Activated B cell treated with CpG ODN at 0.5 μM for 24 hours (primary cell): ENCODE data around the gene MAN1B1. TPM values are rescaled to one million over a fixed set of nuclear protein-coding genes. Genes with fewer than 3 reads are reported as not detected.
A peak's percentile ranks its signal among the peaks of the same experiment; 100 is the strongest.

Experiments used
- ATAC-seq: fragments of 200-7000 bp; cut with Tn5 transposase; one replicate; pipeline ENCODE4 v1.10.0; 2021; ENCODE audit warnings: low read depth, mild to moderate bottlenecking, moderate library complexity
- CTCF ChIA-PET: fragments of 350-600 bp; sonication (Branson Sonifier 250); formaldehyde crosslinking; loops from one replicate; lab custom pipeline; 2021; ENCODE audit warnings: antibody characterized with exemption; lab: Charles Lee
- POLR2A ChIA-PET: fragments of 350-600 bp; sonication (Branson Sonifier 250); formaldehyde crosslinking; loops from one replicate; lab custom pipeline; 2021; ENCODE audit warnings: antibody characterized with exemption; lab: Charles Lee
- DNase-seq: peaks from one replicate; pipeline ENCODE4 v3.0.0; 2022
- H3K27ac Mint-ChIP-seq: one replicate; pipeline ENCODE4 v1.8.0; 2020; ENCODE audit warnings: mixed read lengths
- H3K27me3 Mint-ChIP-seq: one replicate; pipeline ENCODE4 v1.8.0; 2021; ENCODE audit warnings: mixed read lengths
- H3K36me3 Mint-ChIP-seq: one replicate; pipeline ENCODE4 v1.8.0; 2021; ENCODE audit warnings: low read depth, mixed read lengths
- H3K4me1 Mint-ChIP-seq: one replicate; pipeline ENCODE4 v1.8.0; 2021; ENCODE audit warnings: mixed read lengths
- H3K4me3 Mint-ChIP-seq: one replicate; pipeline ENCODE4 v1.8.0; 2020; ENCODE audit warnings: mild to moderate bottlenecking, mixed read lengths
- H3K9me3 Mint-ChIP-seq: one replicate; pipeline ENCODE4 v1.8.0; 2020; ENCODE audit warnings: mixed read lengths
- intact Hi-C: fragments of 100-400 bp; cut with micrococcal nuclease; formaldehyde crosslinking; loops from one replicate; pipeline ENCODE4 v1.15.1; 2024
- total RNA-seq: library from RNA; stranded (reverse); gene quantifications from 2 replicates; pipeline ENCODE4 v1.2.3, GENCODE V29; 2022
- TF ChIP-seq, protein P1 (sequence below): fragments of 200-600 bp; IDR thresholded peaks from one replicate; pipeline ENCODE4 v1.8.0; 2022; ENCODE audit warnings: antibody characterized with exemption, mild to moderate bottlenecking

The MAN1B1 gene
- total RNA-seq, 1 donor from 2014 or later: 37.7 TPM

DNA sequence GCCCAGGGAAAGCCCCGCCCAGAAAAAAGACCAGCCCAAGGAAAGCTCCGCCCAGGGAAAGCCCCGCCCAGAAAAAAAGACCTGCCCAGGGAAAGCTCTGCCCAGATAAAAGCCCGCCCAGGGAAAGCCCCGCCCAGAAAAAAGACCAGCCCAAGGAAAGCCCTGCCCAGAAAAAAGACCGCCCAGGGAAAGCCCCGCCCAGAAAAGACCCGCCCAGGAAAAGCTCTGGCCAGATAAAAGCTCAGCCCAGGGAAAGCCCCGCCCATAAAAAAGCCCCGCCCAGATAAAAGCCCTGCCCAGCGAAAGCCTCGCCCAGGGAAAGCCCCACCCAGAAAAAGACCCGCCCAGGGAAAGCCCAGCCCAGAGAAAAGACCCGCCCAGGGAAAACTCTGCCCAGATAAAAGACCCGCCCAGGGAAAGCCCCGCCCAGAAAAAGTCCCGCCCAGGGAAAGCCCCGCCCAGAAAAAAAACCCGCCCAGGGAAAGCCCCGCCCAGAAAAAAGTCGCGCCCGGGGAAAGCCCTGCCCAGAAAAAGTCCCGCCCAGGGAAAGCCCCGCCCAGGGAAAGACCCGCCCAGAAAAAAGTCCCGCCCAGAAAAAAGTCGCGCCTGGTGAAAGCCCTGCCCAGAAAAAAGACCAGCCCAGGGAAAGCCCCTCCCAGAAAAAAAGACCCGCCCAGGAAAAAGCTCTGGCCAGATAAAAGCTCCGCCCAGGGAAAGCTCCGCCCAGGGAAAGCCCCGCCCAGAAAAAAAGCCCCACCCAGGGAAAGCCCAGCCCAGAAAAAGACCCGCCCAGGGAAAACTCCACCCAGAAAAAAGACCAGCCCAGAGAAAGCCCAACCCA lies 64.1 kb downstream of the MAN1B1 start:
- peaks cover 14% of the 10 kb centered on the region for H3K4me1 Mint-ChIP-seq
- no peaks in the 10 kb centered on the region for H3K9me3 Mint-ChIP-seq
- ChIA-PET POLR2A (interaction anchor here (0.6 to 3.1 kb wide), 23 partner anchors 11 to 842 kb away, joined by 3 to 76 read pairs (median 5); partner anchors contain the start of genes ANAPC2, GRIN1, MAN1B1 and SSNA1), CTCF (interaction anchor here (0.6 to 1.1 kb wide), 4 partner anchors 14 to 116 kb away, joined by 3 to 4 read pairs (median 3); partner anchors contain the start of gene TPRN)
- intact Hi-C loops: loop anchor here (1.0 to 2.0 kb wide), 8 partner anchors 22 to 360 kb away; partner anchors contain the start of genes ANAPC2, MAN1B1, PAXX and RNF208
- peak overlapping the region; percentile 92 for H3K27ac Mint-ChIP-seq
- H3K27me3 Mint-ChIP-seq: peaks cover 9% of the 10 kb centered on the region
- ATAC-seq: peak; percentile 67
- H3K36me3 Mint-ChIP-seq: no peaks in the 10 kb centered on the region
- TF ChIP-seq, protein P1, sequence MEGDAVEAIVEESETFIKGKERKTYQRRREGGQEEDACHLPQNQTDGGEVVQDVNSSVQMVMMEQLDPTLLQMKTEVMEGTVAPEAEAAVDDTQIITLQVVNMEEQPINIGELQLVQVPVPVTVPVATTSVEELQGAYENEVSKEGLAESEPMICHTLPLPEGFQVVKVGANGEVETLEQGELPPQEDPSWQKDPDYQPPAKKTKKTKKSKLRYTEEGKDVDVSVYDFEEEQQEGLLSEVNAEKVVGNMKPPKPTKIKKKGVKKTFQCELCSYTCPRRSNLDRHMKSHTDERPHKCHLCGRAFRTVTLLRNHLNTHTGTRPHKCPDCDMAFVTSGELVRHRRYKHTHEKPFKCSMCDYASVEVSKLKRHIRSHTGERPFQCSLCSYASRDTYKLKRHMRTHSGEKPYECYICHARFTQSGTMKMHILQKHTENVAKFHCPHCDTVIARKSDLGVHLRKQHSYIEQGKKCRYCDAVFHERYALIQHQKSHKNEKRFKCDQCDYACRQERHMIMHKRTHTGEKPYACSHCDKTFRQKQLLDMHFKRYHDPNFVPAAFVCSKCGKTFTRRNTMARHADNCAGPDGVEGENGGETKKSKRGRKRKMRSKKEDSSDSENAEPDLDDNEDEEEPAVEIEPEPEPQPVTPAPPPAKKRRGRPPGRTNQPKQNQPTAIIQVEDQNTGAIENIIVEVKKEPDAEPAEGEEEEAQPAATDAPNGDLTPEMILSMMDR: no peak
- peak overlapping the region; percentile 52 for H3K4me3 Mint-ChIP-seq
- peak; percentile 67 for DNase-seq

DNA sequence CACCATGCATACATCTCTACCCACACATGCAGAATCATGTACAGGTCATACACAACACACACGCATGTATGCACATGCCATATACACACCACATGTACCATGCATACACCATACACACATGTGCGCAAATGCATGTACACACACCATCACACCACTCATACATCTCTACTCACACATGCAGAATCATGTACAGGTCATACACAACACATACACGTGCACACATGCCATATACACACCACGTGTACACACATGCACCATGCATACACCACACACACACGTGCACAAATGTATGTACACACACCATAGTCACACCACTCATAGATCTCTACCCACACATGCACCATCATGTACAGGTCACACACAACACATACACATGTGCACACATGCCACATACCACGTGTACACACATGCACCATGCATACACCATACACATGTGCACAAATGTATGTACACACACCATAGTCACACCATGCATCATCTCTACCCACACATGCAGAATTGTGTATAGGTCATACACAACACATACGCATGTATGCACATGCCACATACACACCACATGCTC lies 66.1 kb downstream of the MAN1B1 start:
- Mint-ChIP-seq H3K4me1 (peaks cover 19% of the 10 kb centered on the region), H3K27me3 (peaks cover 13% of the 10 kb centered on the region), H3K27ac (no peak overlapping the region), H3K4me3 (no peak overlapping the region), H3K36me3 (no peaks in the 10 kb centered on the region), H3K9me3 (no peaks in the 10 kb centered on the region)
- TF ChIP-seq, protein P1: no peak
- intact Hi-C loops: no loop called here
- ChIA-PET CTCF (no interaction called here), POLR2A (no interaction called here)
- ATAC-seq: no peak
- DNase-seq: no peak

DNA sequence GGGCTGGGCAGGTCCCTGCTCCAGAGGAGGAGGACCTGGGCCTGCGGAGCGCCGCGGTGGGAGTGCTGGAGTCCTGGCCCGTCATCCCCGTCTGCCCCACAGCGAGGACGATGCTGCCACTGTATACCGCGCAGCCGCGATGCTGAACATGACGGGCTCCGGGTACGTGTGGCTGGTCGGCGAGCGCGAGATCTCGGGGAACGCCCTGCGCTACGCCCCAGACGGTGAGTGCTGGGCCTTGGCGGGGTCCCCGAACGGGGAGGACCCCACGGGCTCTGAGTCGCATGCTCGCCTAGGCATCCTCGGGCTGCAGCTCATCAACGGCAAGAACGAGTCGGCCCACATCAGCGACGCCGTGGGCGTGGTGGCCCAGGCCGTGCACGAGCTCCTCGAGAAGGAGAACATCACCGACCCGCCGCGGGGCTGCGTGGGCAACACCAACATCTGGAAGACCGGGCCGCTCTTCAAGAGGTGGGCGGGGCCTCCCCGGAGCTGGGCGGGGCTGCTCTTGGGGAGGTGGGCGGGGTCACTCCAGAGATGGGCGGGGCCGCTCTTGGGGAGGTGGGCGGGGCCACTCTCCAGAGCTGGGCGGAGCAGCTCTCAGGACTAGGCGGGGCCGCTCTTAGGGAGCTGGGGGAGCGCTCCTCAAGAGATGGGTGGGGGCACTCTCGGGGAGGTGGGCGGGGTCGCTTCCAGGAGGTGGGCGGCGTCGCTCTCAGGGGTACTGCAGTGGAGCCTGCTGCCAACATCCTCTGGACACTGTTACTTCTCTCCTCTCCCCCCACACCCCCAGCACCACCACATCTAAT lies 70.0 kb downstream of the MAN1B1 start:
- TF ChIP-seq, protein P1: no peak
- DNase-seq: peak; percentile 43
- intact Hi-C loops: no loop called here
- ATAC-seq: peak; percentile 81
- POLR2A ChIA-PET: interaction anchor here (0.5 to 1.3 kb wide), 5 partner anchors 29 to 83 kb away, joined by 3 to 5 read pairs (median 4); no protein-coding TSS in a partner anchor
- peak overlapping the region; percentile 56 for H3K4me3 Mint-ChIP-seq
- no peaks in the 10 kb centered on the region for H3K9me3 Mint-ChIP-seq
- CTCF ChIA-PET: interaction anchor here (0.6 kb wide), 1 partner anchor 110 kb away, joined by 3 read pairs; no protein-coding TSS in a partner anchor
- peaks cover 31% of the 10 kb centered on the region for H3K27me3 Mint-ChIP-seq
- H3K36me3 Mint-ChIP-seq: no peaks in the 10 kb centered on the region
- H3K4me1 Mint-ChIP-seq: peaks cover 25% of the 10 kb centered on the region
- no peak overlapping the region for H3K27ac Mint-ChIP-seq

DNA sequence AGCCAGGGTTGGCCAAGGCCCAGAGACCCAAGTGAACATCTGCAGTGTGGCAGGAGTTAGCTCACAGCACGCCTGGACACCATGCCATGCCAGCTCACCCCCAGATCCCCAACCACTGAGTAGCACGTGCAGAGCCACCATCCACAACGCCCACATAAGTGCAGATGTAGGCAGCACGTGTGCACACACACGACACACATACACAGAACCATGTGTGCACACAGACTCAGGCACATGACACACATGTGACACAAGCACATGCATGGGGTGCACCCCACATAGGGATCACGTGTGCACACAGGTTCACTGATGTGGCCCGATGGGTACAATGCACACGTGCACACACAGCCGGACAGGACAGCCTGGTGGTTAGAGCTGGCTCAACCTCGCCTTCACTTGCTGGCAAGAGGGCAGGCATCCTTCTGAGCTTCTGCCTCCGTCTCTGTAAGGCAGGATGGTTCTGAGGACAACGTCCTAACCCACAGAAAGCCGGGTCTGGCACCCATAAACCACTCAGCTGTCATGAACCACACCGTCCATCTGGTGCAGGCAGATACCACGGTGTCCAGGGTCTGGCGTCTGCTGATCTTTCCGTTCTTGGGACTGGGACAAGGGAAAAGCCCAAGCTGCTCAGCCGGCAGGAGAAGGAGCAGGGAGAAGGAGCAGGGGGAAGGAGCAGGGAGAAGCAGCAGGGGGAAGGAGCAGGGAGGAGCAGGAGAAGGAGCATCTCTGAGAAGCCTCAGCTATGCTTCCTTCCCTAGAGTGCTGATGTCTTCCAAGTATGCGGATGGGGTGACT lies 71.0 kb downstream of the MAN1B1 start:
- DNase-seq (no peak), ATAC-seq (no peak)
- peaks cover 33% of the 10 kb centered on the region for H3K27me3 Mint-ChIP-seq
- no peaks in the 10 kb centered on the region for H3K9me3 Mint-ChIP-seq
- H3K4me1 Mint-ChIP-seq: peaks cover 21% of the 10 kb centered on the region
- CTCF ChIA-PET: no interaction called here
- H3K36me3 Mint-ChIP-seq: no peaks in the 10 kb centered on the region
- H3K4me3 Mint-ChIP-seq: no peak overlapping the region
- TF ChIP-seq, protein P1: no peak
- POLR2A ChIA-PET: interaction anchor here (0.5 to 1.3 kb wide), 3 partner anchors 65 to 90 kb away, joined by 3 to 5 read pairs (median 4); no protein-coding TSS in a partner anchor
- H3K27ac Mint-ChIP-seq: no peak overlapping the region
- intact Hi-C loops: no loop called here
